ENCODE data around the gene CCDC117. TPM values are rescaled to one million over a fixed set of nuclear protein-coding genes. Genes with fewer than 3 reads are reported as not detected.
"Not testable (repeated sequence)": the region's sequence is repeated elsewhere in the genome, so short reads cannot be mapped to it uniquely, and the experiment has no call there.

CCDC117 gene
- total RNA-seq, 1 experiment from 2014 or later, result 12.1 TPM

DNA sequence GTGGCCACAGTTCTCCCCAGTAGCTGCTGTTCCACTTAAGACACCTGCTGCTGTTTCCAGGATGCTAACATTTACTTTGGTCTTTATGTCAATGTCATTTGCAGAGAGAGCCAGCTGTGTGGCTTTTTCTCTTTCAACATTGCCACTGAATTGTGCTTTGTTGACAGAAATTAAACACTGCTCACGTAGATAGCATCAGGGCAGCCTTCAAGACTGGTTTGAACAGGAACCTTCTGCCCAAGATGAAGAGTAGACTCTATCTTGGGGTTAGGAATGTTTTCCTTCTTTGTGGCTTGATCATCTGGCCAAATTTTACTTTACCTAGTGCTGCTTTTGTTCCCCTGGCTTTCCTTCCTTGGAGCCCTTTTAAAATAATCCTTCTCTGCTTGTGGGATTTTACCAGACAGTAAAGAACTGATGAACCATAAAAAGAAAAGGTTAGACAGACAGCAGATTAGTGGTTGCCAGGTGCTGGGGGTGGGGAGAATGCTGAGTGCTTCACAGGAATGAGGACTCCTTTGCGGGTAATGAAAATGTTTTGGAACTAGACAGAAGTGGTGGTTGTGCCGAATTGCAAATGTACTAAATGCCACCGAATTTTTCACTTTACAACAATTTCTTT lies 50.5 kb downstream of the CCDC117 start:
- no peak overlapping the region for H3K27ac Mint-ChIP-seq (ENCODE audit: low read depth, unreplicated experiment)
- no peak for DNase-seq (ENCODE audit: unreplicated experiment)
- CTCF ChIA-PET, result no interaction called here
- TF ChIP-seq, protein P1, sequence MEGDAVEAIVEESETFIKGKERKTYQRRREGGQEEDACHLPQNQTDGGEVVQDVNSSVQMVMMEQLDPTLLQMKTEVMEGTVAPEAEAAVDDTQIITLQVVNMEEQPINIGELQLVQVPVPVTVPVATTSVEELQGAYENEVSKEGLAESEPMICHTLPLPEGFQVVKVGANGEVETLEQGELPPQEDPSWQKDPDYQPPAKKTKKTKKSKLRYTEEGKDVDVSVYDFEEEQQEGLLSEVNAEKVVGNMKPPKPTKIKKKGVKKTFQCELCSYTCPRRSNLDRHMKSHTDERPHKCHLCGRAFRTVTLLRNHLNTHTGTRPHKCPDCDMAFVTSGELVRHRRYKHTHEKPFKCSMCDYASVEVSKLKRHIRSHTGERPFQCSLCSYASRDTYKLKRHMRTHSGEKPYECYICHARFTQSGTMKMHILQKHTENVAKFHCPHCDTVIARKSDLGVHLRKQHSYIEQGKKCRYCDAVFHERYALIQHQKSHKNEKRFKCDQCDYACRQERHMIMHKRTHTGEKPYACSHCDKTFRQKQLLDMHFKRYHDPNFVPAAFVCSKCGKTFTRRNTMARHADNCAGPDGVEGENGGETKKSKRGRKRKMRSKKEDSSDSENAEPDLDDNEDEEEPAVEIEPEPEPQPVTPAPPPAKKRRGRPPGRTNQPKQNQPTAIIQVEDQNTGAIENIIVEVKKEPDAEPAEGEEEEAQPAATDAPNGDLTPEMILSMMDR (IDR thresholded peaks at IDR 0.05; ENCODE audit: unreplicated experiment), result no peak
- POLR2A ChIA-PET, result interaction anchor here (0.6 kb wide), 2 partner anchors 765 to 1064 kb away, joined by 3 to 4 read pairs; no protein-coding TSS in a partner anchor
- H3K36me3 Mint-ChIP-seq (ENCODE audit: insufficient read depth, unreplicated experiment), result peaks cover 5% of the 10 kb centered on the region
- no peaks in the 10 kb centered on the region for H3K9me3 Mint-ChIP-seq (ENCODE audit: unreplicated experiment)
- no peak overlapping the region for H3K4me3 Mint-ChIP-seq (ENCODE audit: unreplicated experiment)
- no peaks in the 10 kb centered on the region for H3K27me3 Mint-ChIP-seq (ENCODE audit: insufficient read depth, unreplicated experiment)
- intact Hi-C loops (cut with micrococcal nuclease), result no loop called here
- BruUV-seq (replicated peaks), result no TSS peak
- no peaks in the 10 kb centered on the region for H3K4me1 Mint-ChIP-seq (ENCODE audit: insufficient read depth, unreplicated experiment)

DNA sequence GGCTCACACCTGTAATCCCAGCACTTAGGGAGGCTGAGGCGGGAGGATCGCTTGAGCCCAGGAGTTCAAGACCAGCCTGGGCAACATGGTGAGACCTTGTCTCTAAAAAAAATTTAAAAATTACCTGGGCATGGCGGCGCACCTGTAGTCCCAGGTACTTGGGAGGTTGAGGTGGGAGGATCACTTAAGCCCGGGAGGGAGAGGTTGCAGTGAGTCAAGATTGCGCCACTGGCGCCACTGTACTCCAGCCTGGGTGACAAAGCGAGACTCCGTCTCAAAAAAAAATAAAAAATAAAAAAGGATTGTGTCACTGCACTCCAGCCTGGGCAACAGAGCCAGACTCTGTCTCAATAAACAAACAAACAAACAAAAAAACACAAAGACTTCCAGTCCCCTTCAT lies 52.0 kb downstream of the CCDC117 start:
- ChIA-PET CTCF (interaction anchor here (0.6 kb wide), 1 partner anchor 38 kb away, joined by 4 read pairs; no protein-coding TSS in a partner anchor), POLR2A (interaction anchor here (0.7 to 1.1 kb wide), 2 partner anchors 10 to 360 kb away, joined by 3 read pairs; no protein-coding TSS in a partner anchor)
- H3K4me1 Mint-ChIP-seq (ENCODE audit: insufficient read depth, unreplicated experiment); H3K9me3 Mint-ChIP-seq (ENCODE audit: unreplicated experiment); H3K36me3 Mint-ChIP-seq (ENCODE audit: insufficient read depth, unreplicated experiment); H3K4me3 Mint-ChIP-seq (ENCODE audit: unreplicated experiment); BruUV-seq (replicated peaks); H3K27ac Mint-ChIP-seq (ENCODE audit: low read depth, unreplicated experiment); DNase-seq (ENCODE audit: unreplicated experiment); H3K27me3 Mint-ChIP-seq (ENCODE audit: insufficient read depth, unreplicated experiment); intact Hi-C loops (cut with micrococcal nuclease): not testable (repeated sequence)

DNA sequence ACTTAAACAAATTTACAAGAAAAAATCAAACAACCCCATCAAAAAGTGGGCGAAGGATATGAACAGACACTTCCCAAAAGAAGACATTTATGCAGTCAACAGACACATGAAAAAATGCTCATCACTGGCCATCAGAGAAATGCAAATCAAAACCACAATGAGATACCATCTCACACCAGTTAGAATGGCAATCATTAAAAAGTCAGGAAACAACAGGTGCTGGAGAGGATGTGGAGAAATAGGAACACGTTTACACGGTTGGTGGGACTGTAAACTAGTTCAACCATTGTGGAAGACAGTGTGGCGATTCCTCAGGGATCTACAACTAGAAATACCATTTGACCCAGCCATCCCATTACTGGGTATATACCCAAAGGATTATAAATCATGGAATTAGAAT lies 53.9 kb downstream of the CCDC117 start:
- H3K4me1 Mint-ChIP-seq (ENCODE audit: insufficient read depth, unreplicated experiment); DNase-seq (ENCODE audit: unreplicated experiment); H3K27me3 Mint-ChIP-seq (ENCODE audit: insufficient read depth, unreplicated experiment); POLR2A ChIA-PET; H3K4me3 Mint-ChIP-seq (ENCODE audit: unreplicated experiment); BruUV-seq (replicated peaks); H3K36me3 Mint-ChIP-seq (ENCODE audit: insufficient read depth, unreplicated experiment); H3K9me3 Mint-ChIP-seq (ENCODE audit: unreplicated experiment); H3K27ac Mint-ChIP-seq (ENCODE audit: low read depth, unreplicated experiment): not testable (repeated sequence)
- CTCF ChIA-PET, result interaction anchor here (6.7 kb wide), 1 partner anchor 224 kb away, joined by 131 read pairs; no protein-coding TSS in a partner anchor
- intact Hi-C loops (cut with micrococcal nuclease), result loop anchor here (5.0 kb wide), 1 partner anchor 774 kb away; no protein-coding TSS in a partner anchor

DNA sequence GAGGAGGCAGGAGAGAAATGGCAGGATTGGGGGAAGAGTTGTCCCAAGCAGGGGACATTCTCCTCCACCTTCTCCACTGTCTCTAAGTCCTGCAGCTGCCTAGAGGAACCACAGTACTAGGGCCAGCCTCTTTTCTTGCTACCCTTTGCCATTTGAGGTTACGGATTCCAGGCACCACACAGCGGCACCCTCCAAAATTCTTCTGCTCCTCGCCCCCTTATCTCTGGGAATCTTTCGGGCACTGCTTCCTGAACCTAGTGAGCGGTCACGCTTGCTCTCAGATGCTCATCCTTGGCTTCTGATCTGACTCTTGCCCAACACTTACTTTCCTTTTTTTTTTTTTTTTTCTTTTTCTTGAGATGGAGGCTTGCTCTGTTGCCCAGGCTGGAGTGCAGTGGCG lies 54.4 kb downstream of the CCDC117 start:
- CTCF ChIA-PET, result interaction anchor here (0.7 to 6.7 kb wide), 2 partner anchors 18 to 225 kb away, joined by 5 to 131 read pairs; no protein-coding TSS in a partner anchor
- no peak overlapping the region for H3K4me3 Mint-ChIP-seq (ENCODE audit: unreplicated experiment)
- no peak overlapping the region for H3K27ac Mint-ChIP-seq (ENCODE audit: low read depth, unreplicated experiment)
- no peak for DNase-seq (ENCODE audit: unreplicated experiment)
- intact Hi-C loops (cut with micrococcal nuclease), result loop anchor here (5.0 kb wide), 1 partner anchor 775 kb away; no protein-coding TSS in a partner anchor
- TF ChIP-seq, protein P1 (IDR thresholded peaks at IDR 0.05; ENCODE audit: unreplicated experiment), result no peak
- peaks cover 3% of the 10 kb centered on the region for H3K36me3 Mint-ChIP-seq (ENCODE audit: insufficient read depth, unreplicated experiment)
- POLR2A ChIA-PET, result interaction anchor here (0.7 kb wide), 1 partner anchor 27 kb away, joined by 3 read pairs; the partner anchor contains the start of gene XBP1
- H3K4me1 Mint-ChIP-seq (ENCODE audit: insufficient read depth, unreplicated experiment), result no peaks in the 10 kb centered on the region
- no peaks in the 10 kb centered on the region for H3K27me3 Mint-ChIP-seq (ENCODE audit: insufficient read depth, unreplicated experiment)
- no peaks in the 10 kb centered on the region for H3K9me3 Mint-ChIP-seq (ENCODE audit: unreplicated experiment)
- BruUV-seq (replicated peaks), result no TSS peak

Data from MCF 10A (cell line).